GM12891 (cell line): Measurements from ENCODE around the gene KRTCAP2.

ENCODE experiments used
- DNase-seq: peaks from one replicate; pipeline ENCODE4 v3.0.0; 2011; ENCODE audit warnings: low spot score; ENCODE audit not compliant: insufficient read length
- FAIRE-seq: peaks from 2 replicates; lab custom pipeline; 2011; peaks lifted over from hg19 to GRCh38; lab: Jason Lieb, UNC
- PAX5 ChIP-seq: IDR thresholded peaks from 2 replicates; pipeline ENCODE4 v1.6.1; 2011; ENCODE audit warnings: low read length, moderate library complexity, mild to moderate bottlenecking; ENCODE audit not compliant: insufficient read depth, severe bottlenecking
- POLR2A ChIP-seq: IDR thresholded peaks from 2 replicates; pipeline ENCODE4 v1.6.1; 2011; ENCODE audit warnings: low read depth, low read length, control low read depth
- POLR2AphosphoS5 ChIP-seq: IDR thresholded peaks from 2 replicates; pipeline ENCODE4 v1.6.1; 2011; ENCODE audit warnings: low read depth, low read length, control low read depth
- POU2F2 ChIP-seq: IDR thresholded peaks from 2 replicates; pipeline ENCODE4 v1.6.1; 2011; ENCODE audit warnings: low read depth, mild to moderate bottlenecking, control low read depth, low read length, moderate library complexity
- SPI1 ChIP-seq: IDR thresholded peaks from 2 replicates; pipeline ENCODE4 v1.6.1; 2011; ENCODE audit warnings: low read depth, low read length, control low read depth
- TAF1 ChIP-seq: IDR thresholded peaks from 2 replicates; pipeline ENCODE4 v1.6.1; 2011; ENCODE audit warnings: low read depth, low read length, control low read depth

The KRTCAP2 gene

GRCh38 chr1:155145491-155145890 is 27.6 kb downstream of the KRTCAP2 start:
- TF ChIP-seq POLR2AphosphoS5 (no peak), POU2F2 (no peak)
- no peak for FAIRE-seq

GRCh38 chr1:155141749-155142148 is 31.4 kb downstream of the KRTCAP2 start:
- TF ChIP-seq POLR2AphosphoS5, result no peak
- no peak for TF ChIP-seq TAF1
- TF ChIP-seq PAX5, result no peak
- no peak for TF ChIP-seq SPI1
- no peak for TF ChIP-seq POU2F2
- TF ChIP-seq POLR2A, result no peak
- no peak for DNase-seq
- no peak for FAIRE-seq

More at GRCh38 chr1:155145491-155145890, 27.6 kb downstream of the KRTCAP2 start:
- no peak for DNase-seq

GRCh38 chr1:155140630-155140953 is 32.5 kb downstream of the KRTCAP2 start:
- DNase-seq (no peak), FAIRE-seq (no peak)
- no peak for TF ChIP-seq SPI1
- TF ChIP-seq POLR2AphosphoS5, result no peak
- no peak for TF ChIP-seq PAX5
- TF ChIP-seq POLR2A, result no peak
- TF ChIP-seq POU2F2, result no peak
- no peak for TF ChIP-seq TAF1

- TF ChIP-seq TAF1 (0 out of 2 replicates have a peak, but pooled peaks have one; percentile 8), POLR2AphosphoS5 (peak; percentile 73; the same call in 1 of the 2 replicates), POLR2A (no peak; the same call in 1 of the 2 replicates), SPI1 (no peak), POU2F2 (peak; percentile 46; the same call in 1 of the 2 replicates), PAX5 (peak; percentile 72)
- peak; percentile 93 for FAIRE-seq
Observed at GRCh38 chr1:155139895-155140629, 33.0 kb downstream of the KRTCAP2 start, which contains the start of gene DPM3. DPM3 (minus strand) TSS chr1:155140531; CDS start chr1:155140240, 291 bp downstream.

GRCh38 chr1:155137154-155137949 is 35.8 kb downstream of the KRTCAP2 start:
- DNase-seq (no peak), FAIRE-seq (no peak)
- TF ChIP-seq PAX5 (no peak), TAF1 (no peak), SPI1 (no peak), POU2F2 (no peak), POLR2AphosphoS5 (no peak), POLR2A (no peak)

More at GRCh38 chr1:155139895-155140629, 33.0 kb downstream of the KRTCAP2 start, which contains the start of gene DPM3:
- peak; percentile 87 for DNase-seq

- FAIRE-seq (no peak), DNase-seq (no peak)
- TF ChIP-seq POU2F2 (no peak), SPI1 (no peak), TAF1 (no peak), POLR2A (no peak; the same call in 1 of the 2 replicates), PAX5 (no peak), POLR2AphosphoS5 (no peak)
Observed at GRCh38 chr1:155136748-155137147, 36.4 kb downstream of the KRTCAP2 start.

- peak; percentile 94 for FAIRE-seq
- peak; percentile 95 for DNase-seq
- TF ChIP-seq PAX5 (no peak), SPI1 (no peak), TAF1 (peak; percentile 56), POLR2AphosphoS5 (peak; percentile 78), POLR2A (peak; percentile 85)
Observed at GRCh38 chr1:155135415-155136028, 37.6 kb downstream of the KRTCAP2 start, which contains the start of gene SLC50A1. SLC50A1 (plus strand) TSS chr1:155135852; CDS start chr1:155135912, 60 bp downstream.

GRCh38 chr1:155134880-155135414 is 38.2 kb downstream of the KRTCAP2 start:
- no peak for TF ChIP-seq TAF1
- no peak for TF ChIP-seq PAX5
- TF ChIP-seq SPI1, result peak; percentile 51
- no peak for TF ChIP-seq POU2F2
- no peak for TF ChIP-seq POLR2AphosphoS5
- TF ChIP-seq POLR2A, result no peak
- no peak for DNase-seq
- FAIRE-seq, result no peak

- no peak for TF ChIP-seq POU2F2
- no peak for TF ChIP-seq SPI1
- no peak for TF ChIP-seq PAX5
- TF ChIP-seq TAF1, result no peak
- TF ChIP-seq POLR2AphosphoS5, result no peak
- no peak for TF ChIP-seq POLR2A
- FAIRE-seq, result no peak
- DNase-seq, result no peak
Observed at GRCh38 chr1:155134322-155134721, 38.8 kb downstream of the KRTCAP2 start.
